T-helper 1 cell treated with Interleukin-12 subunit alpha and Interleukin-12 subunit beta and Interleukin-4 antibody, amounts not matched to agents 30 μg/mL and 1 μg/mL, for 36 hours (primary cell): ENCODE data around the gene ZMYND11.
A peak's percentile ranks its signal among the peaks of the same experiment; 100 is the strongest.

Experiments
- H3K27ac Mint-ChIP-seq: one replicate; pipeline ENCODE4 v1.8.0; 2021; ENCODE audit warnings: mild to moderate bottlenecking, mixed read lengths
- H3K27me3 Mint-ChIP-seq: one replicate; pipeline ENCODE4 v1.8.0; 2021; ENCODE audit warnings: low read depth, mixed read lengths
- H3K36me3 Mint-ChIP-seq: one replicate; pipeline ENCODE4 v1.8.0; 2021; ENCODE audit warnings: low read depth, mixed read lengths
- H3K4me1 Mint-ChIP-seq: one replicate; pipeline ENCODE4 v1.8.0; 2021; ENCODE audit warnings: low read depth, mixed read lengths
- H3K4me3 Mint-ChIP-seq: one replicate; pipeline ENCODE4 v1.8.0; 2021; ENCODE audit warnings: mild to moderate bottlenecking, moderate library complexity, mixed read lengths
- H3K9me3 Mint-ChIP-seq: one replicate; pipeline ENCODE4 v1.8.0; 2021; ENCODE audit warnings: mixed read lengths

The ZMYND11 gene

GRCh38 chr10:105806-106205 is 29.4 kb upstream of the ZMYND11 start:
- no peak overlapping the region for H3K4me3 Mint-ChIP-seq
- no peaks in the 10 kb centered on the region for H3K9me3 Mint-ChIP-seq
- H3K27ac Mint-ChIP-seq = no peak overlapping the region
- H3K36me3 Mint-ChIP-seq = no peaks in the 10 kb centered on the region
- no peaks in the 10 kb centered on the region for H3K27me3 Mint-ChIP-seq
- H3K4me1 Mint-ChIP-seq = peaks cover 9% of the 10 kb centered on the region

GRCh38 chr10:106740-107139 is 28.5 kb upstream of the ZMYND11 start:
- H3K27me3 Mint-ChIP-seq = no peaks in the 10 kb centered on the region
- H3K9me3 Mint-ChIP-seq = no peaks in the 10 kb centered on the region
- no peak overlapping the region for H3K27ac Mint-ChIP-seq
- H3K36me3 Mint-ChIP-seq = no peaks in the 10 kb centered on the region
- H3K4me3 Mint-ChIP-seq = no peak overlapping the region
- H3K4me1 Mint-ChIP-seq = peaks cover 9% of the 10 kb centered on the region

- peaks cover 3% of the 10 kb centered on the region for H3K27me3 Mint-ChIP-seq
- no peak overlapping the region for H3K27ac Mint-ChIP-seq
- no peak overlapping the region for H3K4me3 Mint-ChIP-seq
- no peaks in the 10 kb centered on the region for H3K36me3 Mint-ChIP-seq
- H3K9me3 Mint-ChIP-seq = peaks cover 14% of the 10 kb centered on the region
- H3K4me1 Mint-ChIP-seq = peaks cover 2% of the 10 kb centered on the region
Measured at GRCh38 chr10:112246-112645, 23.0 kb upstream of the ZMYND11 start.

- Mint-ChIP-seq H3K27me3 (peaks cover 29% of the 10 kb centered on the region), H3K4me1 (peaks cover 13% of the 10 kb centered on the region), H3K9me3 (peaks cover 22% of the 10 kb centered on the region), H3K36me3 (no peaks in the 10 kb centered on the region), H3K4me3 (no peak overlapping the region), H3K27ac (no peak overlapping the region)
Measured at GRCh38 chr10:124874-125273, 10.4 kb upstream of the ZMYND11 start.

- H3K36me3 Mint-ChIP-seq = no peaks in the 10 kb centered on the region
- H3K4me3 Mint-ChIP-seq = peak overlapping the region; percentile 79
- H3K27me3 Mint-ChIP-seq = peaks cover 14% of the 10 kb centered on the region
- H3K9me3 Mint-ChIP-seq = peaks cover 7% of the 10 kb centered on the region
- peaks cover 14% of the 10 kb centered on the region for H3K4me1 Mint-ChIP-seq
- peak overlapping the region; percentile 83 for H3K27ac Mint-ChIP-seq
Measured at GRCh38 chr10:127612-128432, 7.4 kb upstream of the ZMYND11 start.

- Mint-ChIP-seq H3K4me1 (peaks cover 24% of the 10 kb centered on the region), H3K36me3 (no peaks in the 10 kb centered on the region), H3K4me3 (no peak overlapping the region), H3K27me3 (peaks cover 21% of the 10 kb centered on the region), H3K9me3 (no peaks in the 10 kb centered on the region), H3K27ac (no peak overlapping the region)
Measured at GRCh38 chr10:129810-130209, 5.4 kb upstream of the ZMYND11 start.

- H3K9me3 Mint-ChIP-seq = no peaks in the 10 kb centered on the region
- H3K36me3 Mint-ChIP-seq = no peaks in the 10 kb centered on the region
- H3K4me1 Mint-ChIP-seq = peaks cover 31% of the 10 kb centered on the region
Measured at GRCh38 chr10:132946-133898, 2.0 kb upstream of the ZMYND11 start.

GRCh38 chr10:134247-135131 is 766 bp upstream of the ZMYND11 start:
- Mint-ChIP-seq H3K27ac (peak overlapping the region; percentile 83), H3K4me3 (peak overlapping the region; percentile 71), H3K36me3 (peaks cover 2% of the 10 kb centered on the region), H3K27me3 (peaks cover 17% of the 10 kb centered on the region), H3K9me3 (no peaks in the 10 kb centered on the region), H3K4me1 (peaks cover 29% of the 10 kb centered on the region)

More at GRCh38 chr10:132946-133898, 2.0 kb upstream of the ZMYND11 start:
- peak overlapping the region; percentile 71 for H3K4me3 Mint-ChIP-seq
- H3K27ac Mint-ChIP-seq = no peak overlapping the region
- H3K27me3 Mint-ChIP-seq = peaks cover 17% of the 10 kb centered on the region

GRCh38 chr10:135601-136464 is 578 bp downstream of the ZMYND11 start:
- peak overlapping the region; percentile 86 for H3K27ac Mint-ChIP-seq
- H3K36me3 Mint-ChIP-seq = peaks cover 2% of the 10 kb centered on the region
- H3K4me1 Mint-ChIP-seq = peaks cover 24% of the 10 kb centered on the region
- peaks cover 17% of the 10 kb centered on the region for H3K27me3 Mint-ChIP-seq
- H3K9me3 Mint-ChIP-seq = no peaks in the 10 kb centered on the region
- peak overlapping the region; percentile 81 for H3K4me3 Mint-ChIP-seq

GRCh38 chr10:136465-136762 is 1.2 kb downstream of the ZMYND11 start:
- H3K36me3 Mint-ChIP-seq = peaks cover 2% of the 10 kb centered on the region
- H3K4me1 Mint-ChIP-seq = peaks cover 26% of the 10 kb centered on the region
- H3K27me3 Mint-ChIP-seq = peaks cover 17% of the 10 kb centered on the region
- H3K9me3 Mint-ChIP-seq = no peaks in the 10 kb centered on the region
- peak overlapping the region; percentile 81 for H3K4me3 Mint-ChIP-seq
- peak overlapping the region; percentile 86 for H3K27ac Mint-ChIP-seq

GRCh38 chr10:137031-137430 is 1.8 kb downstream of the ZMYND11 start:
- H3K27ac Mint-ChIP-seq = no peak overlapping the region
- peaks cover 2% of the 10 kb centered on the region for H3K36me3 Mint-ChIP-seq
- peaks cover 17% of the 10 kb centered on the region for H3K27me3 Mint-ChIP-seq
- no peaks in the 10 kb centered on the region for H3K9me3 Mint-ChIP-seq
- peak overlapping the region; percentile 81 for H3K4me3 Mint-ChIP-seq
- peaks cover 26% of the 10 kb centered on the region for H3K4me1 Mint-ChIP-seq

GRCh38 chr10:137606-138005 is 2.4 kb downstream of the ZMYND11 start:
- H3K27ac Mint-ChIP-seq = no peak overlapping the region
- H3K36me3 Mint-ChIP-seq = peaks cover 2% of the 10 kb centered on the region
- H3K4me3 Mint-ChIP-seq = no peak overlapping the region
- H3K27me3 Mint-ChIP-seq = peaks cover 16% of the 10 kb centered on the region
- peaks cover 26% of the 10 kb centered on the region for H3K4me1 Mint-ChIP-seq
- H3K9me3 Mint-ChIP-seq = no peaks in the 10 kb centered on the region

GRCh38 chr10:142371-142770 is 7.1 kb downstream of the ZMYND11 start:
- Mint-ChIP-seq H3K9me3 (peaks cover 4% of the 10 kb centered on the region), H3K4me1 (peaks cover 6% of the 10 kb centered on the region), H3K27ac (no peak overlapping the region), H3K4me3 (no peak overlapping the region), H3K27me3 (no peaks in the 10 kb centered on the region), H3K36me3 (peaks cover 8% of the 10 kb centered on the region)
